Dendritic cell treated with granulocyte-macrophage colony-stimulating factor and Interleukin-4, amounts not matched to agents 40 ng/mL and 50 ng/mL, for 4 days (primary cell): Measurements from ENCODE around the gene ATF1.
"Not testable (repeated sequence)": the region's sequence is repeated elsewhere in the genome, so short reads cannot be mapped to it uniquely, and the experiment has no call there.

Source experiments
- H3K27ac Mint-ChIP-seq: one replicate; pipeline ENCODE4 v1.8.0; 2022; ENCODE audit warnings: mild to moderate bottlenecking, mixed read lengths
- H3K27me3 Mint-ChIP-seq: one replicate; pipeline ENCODE4 v1.8.0; 2022; ENCODE audit warnings: mild to moderate bottlenecking, mixed read lengths
- H3K36me3 Mint-ChIP-seq: one replicate; pipeline ENCODE4 v1.8.0; 2022; ENCODE audit warnings: low read depth, mixed read lengths
- H3K4me1 Mint-ChIP-seq: one replicate; pipeline ENCODE4 v1.8.0; 2022; ENCODE audit warnings: low read depth, mixed read lengths
- H3K4me3 Mint-ChIP-seq: one replicate; pipeline ENCODE4 v1.8.0; 2022; ENCODE audit warnings: mild to moderate bottlenecking, moderate library complexity, mixed read lengths
- H3K9me3 Mint-ChIP-seq: one replicate; pipeline ENCODE4 v1.8.0; 2022; ENCODE audit warnings: mixed read lengths
- intact Hi-C: fragments of 100-400 bp; cut with micrococcal nuclease; formaldehyde crosslinking; loops from one replicate; pipeline ENCODE4 v1.15.0; 2022

Gene ATF1

DNA sequence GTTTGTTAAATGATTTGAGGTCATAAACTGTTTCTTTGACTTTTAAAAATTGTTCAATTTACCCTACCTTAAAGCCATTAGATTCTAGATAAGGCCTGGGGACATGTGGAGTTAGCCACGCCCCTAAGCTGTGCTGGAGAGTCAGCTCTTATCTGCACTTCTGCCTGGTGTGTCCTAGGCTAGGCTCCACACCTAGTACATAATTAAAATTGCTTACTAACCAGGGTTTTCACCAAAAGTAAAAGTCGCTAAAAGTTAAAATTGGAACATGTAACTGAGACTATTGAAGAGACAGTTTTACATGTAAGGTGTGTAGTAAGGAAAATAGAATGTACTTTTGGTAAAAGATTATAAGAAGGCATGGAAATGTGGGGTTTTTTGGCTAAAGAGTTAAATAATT is 4.9 kb downstream of the ATF1 start:
- Mint-ChIP-seq H3K4me1 (peaks cover 35% of the 10 kb centered on the region), H3K36me3 (peaks cover 40% of the 10 kb centered on the region)
- H3K4me3 Mint-ChIP-seq, H3K27ac Mint-ChIP-seq, H3K9me3 Mint-ChIP-seq, H3K27me3 Mint-ChIP-seq: not testable (repeated sequence)
- intact Hi-C loops: loop anchor here (5.0 kb wide), 2 partner anchors 38 to 158 kb away; a partner anchor contains a TSS

GRCh38 chr12:50771409-50771808 is 7.5 kb downstream of the ATF1 start:
- H3K27ac Mint-ChIP-seq: no peak overlapping the region
- peaks cover 35% of the 10 kb centered on the region for H3K36me3 Mint-ChIP-seq
- no peak overlapping the region for H3K4me3 Mint-ChIP-seq
- H3K27me3 Mint-ChIP-seq: no peaks in the 10 kb centered on the region
- H3K9me3 Mint-ChIP-seq: no peaks in the 10 kb centered on the region
- H3K4me1 Mint-ChIP-seq: peaks cover 22% of the 10 kb centered on the region
- intact Hi-C loops: no loop called here

DNA sequence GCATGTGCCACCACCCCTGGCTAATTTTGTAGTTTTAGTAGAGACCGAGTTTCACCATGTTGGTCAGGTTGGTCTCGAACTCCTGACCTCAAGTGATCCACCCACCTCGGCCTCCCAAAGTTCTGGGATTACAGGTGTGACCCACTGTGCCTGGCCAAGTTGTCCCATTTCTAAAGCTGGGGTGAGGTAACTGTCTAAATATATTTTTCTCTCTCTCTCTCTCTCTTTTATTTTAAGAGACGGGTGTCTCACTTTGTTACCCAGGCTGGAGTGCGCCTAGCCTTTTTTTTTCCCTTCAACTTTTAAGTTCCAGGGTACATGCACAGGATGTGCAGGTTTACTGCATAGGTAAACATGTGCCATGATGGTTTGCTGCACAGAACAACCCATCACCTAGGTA is 8.6 kb downstream of the ATF1 start:
- Mint-ChIP-seq H3K4me3 (no peak overlapping the region), H3K4me1 (peaks cover 17% of the 10 kb centered on the region), H3K27ac (no peak overlapping the region), H3K9me3 (no peaks in the 10 kb centered on the region), H3K36me3 (peaks cover 35% of the 10 kb centered on the region), H3K27me3 (no peaks in the 10 kb centered on the region)
- intact Hi-C loops: no loop called here

DNA sequence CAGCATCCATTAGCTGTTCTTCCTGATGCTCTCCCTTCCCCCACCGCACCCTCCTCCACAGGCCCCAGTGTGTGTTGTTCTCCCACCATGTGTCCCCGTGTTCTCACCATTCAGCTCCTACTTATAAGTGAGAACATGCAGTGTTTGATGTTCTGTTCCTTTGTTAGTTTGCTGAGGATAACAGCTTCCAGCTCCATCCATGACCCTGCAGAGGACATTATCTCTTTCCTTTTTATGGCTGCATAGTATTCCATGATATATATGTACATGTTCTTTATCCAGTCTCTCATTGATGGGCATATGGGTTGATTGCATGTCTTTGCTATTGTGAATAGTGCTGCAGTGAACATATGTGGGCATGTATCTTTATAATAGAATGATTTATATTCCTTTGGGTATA is 9.0 kb downstream of the ATF1 start:
- Mint-ChIP-seq H3K9me3 (no peaks in the 10 kb centered on the region), H3K27me3 (no peaks in the 10 kb centered on the region), H3K27ac (no peak overlapping the region), H3K4me1 (peaks cover 17% of the 10 kb centered on the region), H3K4me3 (no peak overlapping the region), H3K36me3 (peaks cover 35% of the 10 kb centered on the region)
- intact Hi-C loops: no loop called here

DNA sequence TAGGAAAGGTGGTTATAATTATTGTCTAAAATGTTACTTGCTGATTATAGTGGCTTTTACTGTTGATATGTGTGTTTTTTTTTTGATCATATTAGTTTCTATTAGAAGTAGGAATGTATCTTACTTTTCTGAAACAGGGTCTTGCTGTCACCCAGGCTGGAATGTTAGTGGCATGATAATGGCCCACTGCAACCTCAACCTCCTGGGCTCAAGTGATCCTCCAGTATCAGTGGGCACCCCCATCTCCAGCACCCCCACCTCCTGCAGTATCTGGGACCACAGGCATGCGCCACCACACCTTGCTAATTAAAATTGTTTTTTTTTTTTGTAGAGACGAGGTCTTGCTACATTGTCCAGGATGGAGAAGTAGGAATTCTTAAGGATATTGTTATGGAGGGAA is 11.3 kb downstream of the ATF1 start:
- Mint-ChIP-seq H3K9me3 (no peaks in the 10 kb centered on the region), H3K36me3 (peaks cover 40% of the 10 kb centered on the region), H3K4me1 (peaks cover 23% of the 10 kb centered on the region), H3K27ac (no peak overlapping the region), H3K4me3 (no peak overlapping the region), H3K27me3 (no peaks in the 10 kb centered on the region)
- intact Hi-C loops: no loop called here

DNA sequence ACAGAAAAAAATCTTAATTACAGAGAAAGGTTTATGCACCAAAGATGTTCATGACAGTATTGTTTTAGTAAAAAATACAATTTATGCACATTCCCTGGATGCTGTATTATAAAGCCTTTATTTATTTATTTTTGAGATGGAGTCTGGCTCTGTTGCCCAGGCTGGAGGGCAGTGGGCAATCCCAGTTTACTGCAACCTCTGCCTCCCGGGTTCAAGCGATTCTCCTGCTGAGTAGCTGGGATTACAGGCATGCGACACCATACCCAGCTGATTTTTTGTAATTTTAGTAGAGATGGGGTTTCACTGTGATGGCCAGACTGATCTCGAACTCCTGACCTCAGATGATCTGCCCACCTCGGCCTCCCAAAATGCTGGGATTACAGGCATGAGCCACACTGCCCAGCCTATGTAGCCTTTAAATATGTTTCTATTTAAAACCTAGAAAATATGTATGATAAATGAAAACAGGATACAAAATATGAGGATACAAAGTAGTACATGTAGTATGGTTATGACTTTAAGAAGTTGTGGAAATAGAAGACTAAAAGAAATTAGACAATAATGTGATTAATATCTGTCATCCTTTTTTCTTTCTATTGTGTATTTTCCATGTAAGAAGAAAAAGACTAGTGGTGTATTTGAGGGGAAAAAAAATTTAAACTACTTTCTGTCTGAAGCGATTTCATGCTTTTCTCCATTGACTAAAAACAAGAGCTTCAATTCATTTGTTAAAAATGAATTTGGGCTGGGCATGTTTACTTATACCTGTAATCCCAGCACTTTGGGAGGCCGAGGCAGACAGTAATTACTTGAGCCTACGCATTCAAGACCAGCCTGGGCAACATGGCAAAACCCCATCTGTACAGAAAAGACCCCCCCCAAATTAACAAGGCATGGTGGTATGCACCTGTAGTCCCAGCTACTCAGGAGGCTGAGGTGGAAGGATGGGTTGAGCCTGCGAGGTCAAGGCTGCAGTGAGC is 13.1 kb downstream of the ATF1 start:
- no peaks in the 10 kb centered on the region for H3K27me3 Mint-ChIP-seq
- H3K4me3 Mint-ChIP-seq: no peak overlapping the region
- peak overlapping the region; percentile 51 for H3K27ac Mint-ChIP-seq
- intact Hi-C loops: no loop called here
- H3K36me3 Mint-ChIP-seq: peaks cover 39% of the 10 kb centered on the region
- H3K9me3 Mint-ChIP-seq: no peaks in the 10 kb centered on the region
- peaks cover 23% of the 10 kb centered on the region for H3K4me1 Mint-ChIP-seq

DNA sequence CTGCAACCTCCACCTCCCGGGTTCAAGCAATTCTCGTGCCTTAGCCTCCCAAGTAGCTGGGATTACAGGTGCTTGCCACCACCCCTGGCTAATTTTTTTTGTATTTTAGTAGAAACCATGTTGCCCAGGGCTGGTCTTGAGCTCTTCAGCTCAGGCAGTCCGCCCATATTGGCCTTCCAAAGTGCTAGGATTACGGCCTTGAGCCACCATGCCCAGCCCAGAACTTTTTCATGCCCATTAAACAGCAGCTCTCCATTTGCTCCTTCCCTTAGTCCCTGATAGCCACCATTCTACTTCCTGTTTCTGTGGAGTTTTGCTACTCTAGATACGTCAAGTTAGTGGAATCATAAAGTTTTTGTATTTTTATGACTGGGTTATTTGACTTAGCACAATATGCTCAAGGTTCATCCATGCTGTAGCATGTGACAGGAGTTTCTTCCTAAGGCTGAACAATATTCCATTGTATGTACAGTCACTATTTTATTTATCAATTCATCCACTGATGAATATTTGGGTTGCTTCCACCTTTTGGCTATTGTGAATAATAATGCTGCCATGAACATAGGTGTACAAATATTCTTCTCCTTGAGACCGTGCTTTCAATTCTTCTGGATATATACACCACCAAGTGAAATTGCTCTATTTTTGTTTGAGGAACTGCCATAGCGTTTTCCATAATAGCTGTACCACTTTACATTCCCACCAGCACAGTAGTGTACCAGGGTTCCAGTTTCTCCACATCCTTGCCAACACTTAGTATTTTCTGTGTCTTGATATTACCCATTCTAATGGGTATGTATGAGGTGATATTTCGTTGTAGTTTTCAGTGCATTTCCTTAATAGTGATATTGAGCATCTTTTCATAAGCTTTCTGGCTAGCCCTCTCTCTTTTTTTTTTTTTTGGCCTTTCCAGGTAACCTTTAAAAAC is 15.0 kb downstream of the ATF1 start:
- intact Hi-C loops: no loop called here
- H3K36me3 Mint-ChIP-seq: peaks cover 31% of the 10 kb centered on the region

GRCh38 chr12:50780013-50780412 is 16.1 kb downstream of the ATF1 start:
- H3K27ac Mint-ChIP-seq: no peak overlapping the region
- H3K36me3 Mint-ChIP-seq: peaks cover 42% of the 10 kb centered on the region
- H3K4me1 Mint-ChIP-seq: peaks cover 21% of the 10 kb centered on the region
- H3K4me3 Mint-ChIP-seq: no peak overlapping the region
- H3K9me3 Mint-ChIP-seq: no peaks in the 10 kb centered on the region
- intact Hi-C loops: no loop called here
- no peaks in the 10 kb centered on the region for H3K27me3 Mint-ChIP-seq

More for the DNA sequence above, 15.0 kb downstream of the ATF1 start:
- no peaks in the 10 kb centered on the region for H3K27me3 Mint-ChIP-seq
- H3K27ac Mint-ChIP-seq: no peak overlapping the region
- peaks cover 16% of the 10 kb centered on the region for H3K4me1 Mint-ChIP-seq
- H3K4me3 Mint-ChIP-seq: no peak overlapping the region
- H3K9me3 Mint-ChIP-seq: no peaks in the 10 kb centered on the region

DNA sequence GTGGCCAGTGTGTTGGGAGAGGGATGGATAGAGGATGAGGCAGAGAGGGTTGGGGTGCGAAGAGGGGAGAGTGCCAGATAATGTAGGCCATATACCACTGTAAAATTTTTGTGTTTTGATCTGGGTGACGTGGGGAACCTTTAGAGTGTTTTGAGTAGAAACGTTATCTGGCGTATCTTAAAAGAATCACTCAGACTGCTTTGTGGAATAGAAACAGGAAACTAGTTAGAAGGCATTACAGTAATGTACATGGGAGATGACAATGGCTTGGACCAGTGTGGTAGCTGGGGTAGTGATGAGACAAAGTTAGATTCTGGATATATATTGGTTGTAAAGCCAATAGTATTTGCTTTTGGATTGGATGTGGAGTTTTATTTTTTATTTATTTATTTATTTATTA is 20.6 kb downstream of the ATF1 start:
- Mint-ChIP-seq H3K36me3 (peaks cover 75% of the 10 kb centered on the region), H3K4me3 (no peak overlapping the region), H3K27ac (no peak overlapping the region), H3K4me1 (peaks cover 17% of the 10 kb centered on the region), H3K27me3 (no peaks in the 10 kb centered on the region), H3K9me3 (no peaks in the 10 kb centered on the region)
- intact Hi-C loops: no loop called here

DNA sequence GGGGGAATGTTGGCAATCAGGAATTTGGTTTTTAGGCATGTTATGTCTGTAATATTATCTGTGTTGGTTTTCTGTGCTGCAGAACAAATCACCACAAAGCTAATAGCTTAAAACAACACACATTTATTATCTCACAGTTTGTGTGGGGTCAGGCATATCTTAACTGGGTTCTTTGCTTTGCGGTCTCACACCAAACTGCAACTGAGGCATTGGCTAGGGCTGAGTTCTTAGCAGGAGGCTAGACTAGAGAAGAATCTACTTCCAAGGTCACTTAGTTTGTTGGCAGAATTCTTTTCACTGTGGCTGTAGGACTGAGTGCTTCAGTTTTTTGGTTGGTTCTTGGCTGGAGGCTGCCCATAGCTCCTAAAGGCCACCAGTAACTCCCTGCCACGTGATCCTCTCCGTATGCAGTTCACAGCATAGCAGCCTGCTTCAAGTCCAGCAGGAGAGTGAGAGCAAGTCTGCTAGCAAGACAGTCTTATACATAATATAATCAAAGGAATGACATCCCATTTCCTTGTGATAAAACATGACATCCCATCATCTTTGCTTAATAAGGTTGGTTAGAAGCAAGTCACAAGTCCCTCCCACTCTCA is 21.6 kb downstream of the ATF1 start:
- Mint-ChIP-seq H3K27ac (no peak overlapping the region), H3K9me3 (no peaks in the 10 kb centered on the region), H3K36me3 (peaks cover 68% of the 10 kb centered on the region), H3K27me3 (no peaks in the 10 kb centered on the region), H3K4me1 (peaks cover 15% of the 10 kb centered on the region), H3K4me3 (no peak overlapping the region)
- intact Hi-C loops: no loop called here

- peak overlapping the region; percentile 50 for H3K27ac Mint-ChIP-seq
- H3K27me3 Mint-ChIP-seq: no peaks in the 10 kb centered on the region
- intact Hi-C loops: no loop called here
- H3K4me1 Mint-ChIP-seq: peaks cover 27% of the 10 kb centered on the region
- no peak overlapping the region for H3K4me3 Mint-ChIP-seq
- H3K9me3 Mint-ChIP-seq: no peaks in the 10 kb centered on the region
- H3K36me3 Mint-ChIP-seq: peaks cover 60% of the 10 kb centered on the region
These were observed 22.8 kb downstream of the ATF1 start for GRCh38 chr12:50786498-50787231.

DNA sequence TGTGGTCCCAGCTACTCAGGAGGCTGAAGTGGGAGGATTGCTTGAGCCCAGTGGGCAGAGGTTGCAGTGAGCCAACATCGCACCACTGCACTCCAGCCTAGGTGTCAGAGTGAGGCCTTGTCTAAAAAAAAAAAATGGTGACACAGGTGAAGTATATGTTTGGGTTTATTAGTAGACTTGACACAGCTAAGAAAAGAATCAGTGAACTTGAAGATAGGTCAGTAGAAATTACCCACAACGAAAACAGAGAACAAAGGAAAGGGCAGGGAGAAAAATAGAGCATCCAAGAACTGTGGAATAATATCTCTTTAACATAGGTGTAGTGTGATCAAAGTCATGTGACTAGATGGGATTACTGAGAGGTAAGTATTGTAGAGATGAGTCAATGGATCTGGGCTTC is 23.7 kb downstream of the ATF1 start:
- H3K4me3 Mint-ChIP-seq: no peak overlapping the region
- H3K36me3 Mint-ChIP-seq: peaks cover 51% of the 10 kb centered on the region
- H3K9me3 Mint-ChIP-seq: no peaks in the 10 kb centered on the region
- no peaks in the 10 kb centered on the region for H3K27me3 Mint-ChIP-seq
- peaks cover 28% of the 10 kb centered on the region for H3K4me1 Mint-ChIP-seq
- no peak overlapping the region for H3K27ac Mint-ChIP-seq
- intact Hi-C loops: no loop called here

GRCh38 chr12:50788561-50788960 is 24.7 kb downstream of the ATF1 start:
- Mint-ChIP-seq H3K9me3 (no peaks in the 10 kb centered on the region), H3K4me1 (peaks cover 28% of the 10 kb centered on the region), H3K4me3 (no peak overlapping the region), H3K27ac (no peak overlapping the region), H3K27me3 (no peaks in the 10 kb centered on the region), H3K36me3 (peaks cover 49% of the 10 kb centered on the region)
- intact Hi-C loops: no loop called here
